ENCODE measurements around the gene UMODL1. TPM values are rescaled to one million over a fixed set of nuclear protein-coding genes. Genes with fewer than 3 reads are reported as not detected.

The UMODL1 gene
- total and polyA plus RNA-seq, 10 of the 15 experiments (the other 5 are each of a cell fraction or from before 2014, with no cell fraction given): 0.01 to 0.11 (median 0.03) TPM; not detected in 5

DNA sequence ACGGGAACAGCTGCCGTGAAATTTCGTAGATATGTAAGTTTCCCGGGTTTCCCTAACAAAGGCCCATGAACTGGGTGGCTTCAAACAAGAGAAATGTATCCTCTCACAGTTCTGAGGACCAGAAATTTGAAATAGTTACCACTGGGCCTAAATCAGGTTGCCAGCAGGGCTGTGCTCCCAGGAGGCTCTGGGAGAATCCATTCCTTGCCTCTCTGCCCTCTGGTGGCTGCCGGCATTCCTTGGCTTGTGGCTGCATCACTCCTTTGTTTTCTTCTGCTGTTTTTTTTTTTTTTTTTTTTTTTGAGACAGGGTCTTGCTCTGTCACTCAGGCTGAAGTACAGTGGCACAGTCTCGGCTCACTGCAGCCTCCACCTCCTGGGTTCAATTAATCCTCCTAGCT is 23.7 kb downstream of the UMODL1 start:
- H3K79me2 ChIP-seq (ENCODE audit: control insufficient read depth, insufficient read depth, low read length): no peaks in the 10 kb centered on the region
- no peak overlapping the region for H3K9ac ChIP-seq (ENCODE audit: control insufficient read depth, insufficient read depth, low read length)
- ChIA-PET SMC1A (ENCODE audit: uncharacterized antibody, unreplicated experiment) (interaction anchor here (1.2 kb wide), 1 partner anchor 13 kb away, joined by 3 read pairs; no protein-coding TSS in a partner anchor), CTCF (interaction anchor here (1.2 to 1.5 kb wide), 3 partner anchors 17 to 278 kb away, joined by 4 to 5 read pairs (median 4); no protein-coding TSS in a partner anchor), RAD21 (ENCODE audit: unreplicated experiment) (no interaction called here), POLR2A (interaction anchor here (0.6 kb wide), 1 partner anchor 8 kb away, joined by 3 read pairs; no protein-coding TSS in a partner anchor)
- H3K27me3 ChIP-seq (replicated peaks in 1 of 2; ENCODE audit: control insufficient read depth in 2 of 2, insufficient read depth in 2 of 2, low read length in 1 of 2): no peaks in the 10 kb centered on the region; a peak in 2 of 4 replicates
- no peak for DNase-seq (ENCODE audit: low read depth, low spot score)
- no peaks in the 10 kb centered on the region for H3K4me1 ChIP-seq (ENCODE audit: control insufficient read depth, insufficient read depth, low read length)
- 91% methylated on average over 6 of the region's 6 CpGs for WGBS (ENCODE audit: insufficient coverage, insufficient replicate concordance, low lambda C conversion rate, missing lambda C conversion rate)
- no peaks in the 10 kb centered on the region; the same call in 2 of the 3 replicates for H3K9me3 ChIP-seq (replicated peaks; ENCODE audit: control insufficient read depth, insufficient read depth, low read length)
- intact Hi-C loops (cut with micrococcal nuclease; ENCODE audit: unreplicated experiment): no loop called here
- no peak for FAIRE-seq
- H3K4me3 ChIP-seq: no peak overlapping the region
- no peak overlapping the region for H3K27ac ChIP-seq (ENCODE audit: control insufficient read depth, insufficient read depth)
- BruUV-seq (replicated peaks): no TSS peak
- in situ Hi-C loops (cut with MboI): no loop called here
- H3K4me2 ChIP-seq (ENCODE audit: control insufficient read depth, insufficient read depth): no peak overlapping the region
- no peaks in the 10 kb centered on the region for H4K20me1 ChIP-seq (ENCODE audit: control insufficient read depth, insufficient read depth)
- no peak overlapping the region for H2AFZ ChIP-seq (ENCODE audit: control insufficient read depth, low read depth, low read length)
- no peaks in the 10 kb centered on the region for H3K36me3 ChIP-seq (ENCODE audit: control insufficient read depth in 2 of 2, insufficient read depth in 2 of 2, low read length in 1 of 2)
- ATAC-seq: no peak
- TF ChIP-seq CBFB (IDR thresholded peaks at IDR 0.05; ENCODE audit: low read depth) (no peak), POLR2AphosphoS2 (IDR thresholded peaks at IDR 0.05; ENCODE audit: low read depth, low read length) (no peak), LARP7 (IDR thresholded peaks at IDR 0.05) (no peak), NR2C1 (IDR thresholded peaks at IDR 0.05) (no peak), SPI1 (IDR thresholded peaks at IDR 0.05; ENCODE audit: borderline replicate concordance, insufficient read depth, low read depth, low read length) (no peak), CREM (IDR thresholded peaks at IDR 0.05; ENCODE audit: low read depth) (no peak), FOXK2 (IDR thresholded peaks at IDR 0.05) (no peak), RBBP5 (conservative IDR thresholded peaks at IDR 0.05) (no peak), ZNF384 (IDR thresholded peaks at IDR 0.05; ENCODE audit: borderline replicate concordance, low read depth, low read length) (no peak), RAD51 (IDR thresholded peaks at IDR 0.05) (no peak), ZNF207 (IDR thresholded peaks at IDR 0.05; ENCODE audit: borderline replicate concordance) (no peak), ZBED1 (IDR thresholded peaks at IDR 0.05; ENCODE audit: borderline replicate concordance) (no peak)
- TF ChIP-seq, protein P1, sequence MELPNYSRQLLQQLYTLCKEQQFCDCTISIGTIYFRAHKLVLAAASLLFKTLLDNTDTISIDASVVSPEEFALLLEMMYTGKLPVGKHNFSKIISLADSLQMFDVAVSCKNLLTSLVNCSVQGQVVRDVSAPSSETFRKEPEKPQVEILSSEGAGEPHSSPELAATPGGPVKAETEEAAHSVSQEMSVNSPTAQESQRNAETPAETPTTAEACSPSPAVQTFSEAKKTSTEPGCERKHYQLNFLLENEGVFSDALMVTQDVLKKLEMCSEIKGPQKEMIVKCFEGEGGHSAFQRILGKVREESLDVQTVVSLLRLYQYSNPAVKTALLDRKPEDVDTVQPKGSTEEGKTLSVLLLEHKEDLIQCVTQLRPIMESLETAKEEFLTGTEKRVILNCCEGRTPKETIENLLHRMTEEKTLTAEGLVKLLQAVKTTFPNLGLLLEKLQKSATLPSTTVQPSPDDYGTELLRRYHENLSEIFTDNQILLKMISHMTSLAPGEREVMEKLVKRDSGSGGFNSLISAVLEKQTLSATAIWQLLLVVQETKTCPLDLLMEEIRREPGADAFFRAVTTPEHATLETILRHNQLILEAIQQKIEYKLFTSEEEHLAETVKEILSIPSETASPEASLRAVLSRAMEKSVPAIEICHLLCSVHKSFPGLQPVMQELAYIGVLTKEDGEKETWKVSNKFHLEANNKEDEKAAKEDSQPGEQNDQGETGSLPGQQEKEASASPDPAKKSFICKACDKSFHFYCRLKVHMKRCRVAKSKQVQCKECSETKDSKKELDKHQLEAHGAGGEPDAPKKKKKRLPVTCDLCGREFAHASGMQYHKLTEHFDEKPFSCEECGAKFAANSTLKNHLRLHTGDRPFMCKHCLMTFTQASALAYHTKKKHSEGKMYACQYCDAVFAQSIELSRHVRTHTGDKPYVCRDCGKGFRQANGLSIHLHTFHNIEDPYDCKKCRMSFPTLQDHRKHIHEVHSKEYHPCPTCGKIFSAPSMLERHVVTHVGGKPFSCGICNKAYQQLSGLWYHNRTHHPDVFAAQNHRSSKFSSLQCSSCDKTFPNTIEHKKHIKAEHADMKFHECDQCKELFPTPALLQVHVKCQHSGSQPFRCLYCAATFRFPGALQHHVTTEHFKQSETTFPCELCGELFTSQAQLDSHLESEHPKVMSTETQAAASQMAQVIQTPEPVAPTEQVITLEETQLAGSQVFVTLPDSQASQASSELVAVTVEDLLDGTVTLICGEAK (IDR thresholded peaks at IDR 0.05; ENCODE audit: borderline replicate concordance): no peak
- TF ChIP-seq, protein P2, sequence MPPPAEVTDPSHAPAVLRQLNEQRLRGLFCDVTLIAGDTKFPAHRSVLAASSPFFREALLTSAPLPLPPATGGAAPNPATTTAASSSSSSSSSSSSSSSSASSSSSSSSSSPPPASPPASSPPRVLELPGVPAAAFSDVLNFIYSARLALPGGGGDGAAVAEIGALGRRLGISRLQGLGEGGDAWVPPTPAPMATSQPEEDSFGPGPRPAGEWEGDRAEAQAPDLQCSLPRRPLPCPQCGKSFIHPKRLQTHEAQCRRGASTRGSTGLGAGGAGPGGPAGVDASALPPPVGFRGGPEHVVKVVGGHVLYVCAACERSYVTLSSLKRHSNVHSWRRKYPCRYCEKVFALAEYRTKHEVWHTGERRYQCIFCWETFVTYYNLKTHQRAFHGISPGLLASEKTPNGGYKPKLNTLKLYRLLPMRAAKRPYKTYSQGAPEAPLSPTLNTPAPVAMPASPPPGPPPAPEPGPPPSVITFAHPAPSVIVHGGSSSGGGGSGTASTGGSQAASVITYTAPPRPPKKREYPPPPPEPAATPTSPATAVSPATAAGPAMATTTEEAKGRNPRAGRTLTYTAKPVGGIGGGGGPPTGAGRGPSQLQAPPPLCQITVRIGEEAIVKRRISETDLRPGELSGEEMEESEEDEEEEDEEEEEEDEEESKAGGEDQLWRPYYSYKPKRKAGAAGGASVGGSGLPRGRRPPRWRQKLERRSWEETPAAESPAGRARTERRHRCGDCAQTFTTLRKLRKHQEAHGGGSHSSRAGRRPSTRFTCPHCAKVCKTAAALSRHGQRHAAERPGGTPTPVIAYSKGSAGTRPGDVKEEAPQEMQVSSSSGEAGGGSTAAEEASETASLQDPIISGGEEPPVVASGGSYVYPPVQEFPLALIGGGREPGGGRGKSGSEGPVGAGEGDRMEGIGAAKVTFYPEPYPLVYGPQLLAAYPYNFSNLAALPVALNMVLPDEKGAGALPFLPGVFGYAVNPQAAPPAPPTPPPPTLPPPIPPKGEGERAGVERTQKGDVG (CRISPR knock-in tag; IDR thresholded peaks at IDR 0.05): no peak
- TF ChIP-seq, protein P3, sequence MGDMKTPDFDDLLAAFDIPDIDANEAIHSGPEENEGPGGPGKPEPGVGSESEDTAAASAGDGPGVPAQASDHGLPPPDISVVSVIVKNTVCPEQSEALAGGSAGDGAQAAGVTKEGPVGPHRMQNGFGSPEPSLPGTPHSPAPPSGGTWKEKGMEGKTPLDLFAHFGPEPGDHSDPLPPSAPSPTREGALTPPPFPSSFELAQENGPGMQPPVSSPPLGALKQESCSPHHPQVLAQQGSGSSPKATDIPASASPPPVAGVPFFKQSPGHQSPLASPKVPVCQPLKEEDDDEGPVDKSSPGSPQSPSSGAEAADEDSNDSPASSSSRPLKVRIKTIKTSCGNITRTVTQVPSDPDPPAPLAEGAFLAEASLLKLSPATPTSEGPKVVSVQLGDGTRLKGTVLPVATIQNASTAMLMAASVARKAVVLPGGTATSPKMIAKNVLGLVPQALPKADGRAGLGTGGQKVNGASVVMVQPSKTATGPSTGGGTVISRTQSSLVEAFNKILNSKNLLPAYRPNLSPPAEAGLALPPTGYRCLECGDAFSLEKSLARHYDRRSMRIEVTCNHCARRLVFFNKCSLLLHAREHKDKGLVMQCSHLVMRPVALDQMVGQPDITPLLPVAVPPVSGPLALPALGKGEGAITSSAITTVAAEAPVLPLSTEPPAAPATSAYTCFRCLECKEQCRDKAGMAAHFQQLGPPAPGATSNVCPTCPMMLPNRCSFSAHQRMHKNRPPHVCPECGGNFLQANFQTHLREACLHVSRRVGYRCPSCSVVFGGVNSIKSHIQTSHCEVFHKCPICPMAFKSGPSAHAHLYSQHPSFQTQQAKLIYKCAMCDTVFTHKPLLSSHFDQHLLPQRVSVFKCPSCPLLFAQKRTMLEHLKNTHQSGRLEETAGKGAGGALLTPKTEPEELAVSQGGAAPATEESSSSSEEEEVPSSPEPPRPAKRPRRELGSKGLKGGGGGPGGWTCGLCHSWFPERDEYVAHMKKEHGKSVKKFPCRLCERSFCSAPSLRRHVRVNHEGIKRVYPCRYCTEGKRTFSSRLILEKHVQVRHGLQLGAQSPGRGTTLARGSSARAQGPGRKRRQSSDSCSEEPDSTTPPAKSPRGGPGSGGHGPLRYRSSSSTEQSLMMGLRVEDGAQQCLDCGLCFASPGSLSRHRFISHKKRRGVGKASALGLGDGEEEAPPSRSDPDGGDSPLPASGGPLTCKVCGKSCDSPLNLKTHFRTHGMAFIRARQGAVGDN (IDR thresholded peaks at IDR 0.05): no peak

Measured in GM12878 (cell line).